IPS-15b (cell line): Measurements from ENCODE around the gene SMCO3.

ENCODE experiments used
- H3K27me3 ChIP-seq: one replicate; pipeline ENCODE4 v1.6.1; 2013; ENCODE audit warnings: low read length; ENCODE audit not compliant: control insufficient read depth, insufficient read depth
- H3K36me3 ChIP-seq: one replicate; pipeline ENCODE4 v1.6.1; 2013; ENCODE audit warnings: low read length; ENCODE audit not compliant: control insufficient read depth, insufficient read depth
- H3K4me1 ChIP-seq: one replicate; pipeline ENCODE4 v1.6.1; 2013; ENCODE audit warnings: mild to moderate bottlenecking, low read length; ENCODE audit not compliant: control insufficient read depth, insufficient read depth
- H3K4me3 ChIP-seq: one replicate; pipeline ENCODE4 v1.5.1; 2013; ENCODE audit warnings: low read depth, low read length
- H3K9ac ChIP-seq: one replicate; pipeline ENCODE4 v1.6.1; 2013; ENCODE audit warnings: low read depth, mild to moderate bottlenecking, low read length
- H3K9me3 ChIP-seq: one replicate; pipeline ENCODE4 v1.6.1; 2013; ENCODE audit warnings: mild to moderate bottlenecking, low read length; ENCODE audit not compliant: control insufficient read depth, insufficient read depth

SMCO3 gene

GRCh38 chr12:14785568-14785967, 28.4 kb downstream of the SMCO3 start:
- Histone ChIP-seq H3K9ac (no peak overlapping the region), H3K36me3 (peaks cover 19% of the 10 kb centered on the region), H3K4me1 (no peaks in the 10 kb centered on the region), H3K27me3 (no peaks in the 10 kb centered on the region), H3K4me3 (no peak overlapping the region), H3K9me3 (no peaks in the 10 kb centered on the region)

DNA sequence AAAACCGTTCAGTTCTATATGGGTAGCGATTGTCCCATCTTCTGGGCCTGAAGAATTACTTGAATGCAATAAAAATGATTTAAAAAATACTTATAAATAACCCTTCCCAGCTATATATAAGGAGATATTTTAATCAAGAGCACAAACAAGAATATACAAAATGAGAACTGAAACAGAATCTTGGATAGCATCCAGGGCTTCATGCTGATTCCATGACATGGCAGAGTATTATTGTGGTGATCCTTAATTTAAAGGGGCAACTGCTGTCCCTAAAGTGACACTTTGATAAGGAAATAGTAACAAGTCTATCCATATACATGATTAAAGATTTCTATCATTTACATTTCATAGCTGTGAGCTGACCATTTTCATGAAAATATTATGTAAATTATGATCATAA, 29.5 kb downstream of the SMCO3 start:
- Histone ChIP-seq H3K36me3 (peaks cover 11% of the 10 kb centered on the region), H3K27me3 (no peaks in the 10 kb centered on the region), H3K9me3 (no peaks in the 10 kb centered on the region), H3K4me3 (no peak overlapping the region), H3K4me1 (no peaks in the 10 kb centered on the region), H3K9ac (no peak overlapping the region)

DNA sequence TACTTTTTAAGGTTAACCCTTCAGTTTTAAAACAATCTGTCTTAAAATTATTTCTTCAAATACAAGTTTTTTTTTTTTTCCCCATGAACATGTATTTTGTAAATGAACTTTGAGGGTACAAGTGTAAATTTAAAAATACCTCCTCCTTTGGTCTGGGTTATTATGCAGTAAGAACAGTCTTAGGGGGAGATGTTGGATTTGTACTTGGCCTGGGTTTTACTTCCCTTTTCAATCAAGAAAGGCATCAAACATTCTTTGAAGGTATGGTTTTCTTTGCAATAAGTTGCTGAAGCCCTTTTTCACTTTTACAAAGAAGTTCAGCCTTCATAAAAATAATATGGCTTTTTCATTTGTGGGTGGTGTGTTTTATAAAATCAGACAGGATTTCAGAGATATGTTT, 31.2 kb downstream of the SMCO3 start:
- H3K4me3 ChIP-seq = no peak overlapping the region

GRCh38 chr12:14781563-14781962, 32.4 kb downstream of the SMCO3 start:
- no peaks in the 10 kb centered on the region for H3K9me3 ChIP-seq
- no peaks in the 10 kb centered on the region for H3K36me3 ChIP-seq
- no peak overlapping the region for H3K9ac ChIP-seq
- peaks cover 4% of the 10 kb centered on the region for H3K4me1 ChIP-seq
- H3K4me3 ChIP-seq = no peak overlapping the region
- no peaks in the 10 kb centered on the region for H3K27me3 ChIP-seq

More for the DNA sequence above, 31.2 kb downstream of the SMCO3 start:
- no peaks in the 10 kb centered on the region for H3K27me3 ChIP-seq
- H3K9ac ChIP-seq = no peak overlapping the region
- H3K36me3 ChIP-seq = peaks cover 2% of the 10 kb centered on the region
- no peaks in the 10 kb centered on the region for H3K4me1 ChIP-seq
- no peaks in the 10 kb centered on the region for H3K9me3 ChIP-seq

DNA sequence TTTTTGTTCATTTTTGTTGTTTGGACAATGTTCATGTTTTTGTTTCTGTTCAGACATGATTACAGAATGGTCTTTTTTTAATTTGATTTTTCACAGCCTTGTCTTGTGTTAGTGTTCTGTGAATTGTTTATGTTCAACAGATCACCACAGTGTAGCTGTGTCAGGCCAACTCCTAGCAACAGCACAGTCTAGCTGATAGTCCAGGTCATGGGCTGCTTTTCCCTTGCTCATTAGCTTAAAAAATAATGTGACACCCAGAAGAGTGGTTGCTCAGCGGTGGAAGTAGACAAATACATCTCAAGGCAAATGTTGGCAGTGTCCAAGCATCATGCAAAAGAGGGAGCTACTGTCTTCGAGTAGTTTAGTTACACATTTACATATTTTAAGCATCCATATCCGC, 33.1 kb downstream of the SMCO3 start:
- no peak overlapping the region for H3K4me3 ChIP-seq

DNA sequence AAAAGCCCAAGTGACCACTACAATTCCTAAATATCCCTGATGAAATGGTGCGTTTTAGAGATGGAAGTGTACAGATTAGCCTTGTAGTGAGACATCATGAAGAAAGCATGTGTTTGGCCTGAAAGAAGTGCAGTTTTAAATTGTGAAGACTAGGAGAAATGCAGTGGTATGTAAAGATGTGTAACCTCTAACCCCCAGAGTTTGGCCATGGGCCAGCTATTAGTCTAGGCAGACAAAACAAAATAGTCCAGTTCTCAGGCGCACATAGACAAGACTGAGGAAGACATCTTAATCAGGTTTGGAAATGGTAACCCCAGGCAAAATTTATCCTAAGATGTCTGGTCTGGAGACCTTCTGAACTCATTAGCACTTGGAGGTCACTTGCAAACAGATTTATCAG, 34.1 kb downstream of the SMCO3 start:
- no peaks in the 10 kb centered on the region for H3K9me3 ChIP-seq
- no peak overlapping the region for H3K4me3 ChIP-seq
- no peaks in the 10 kb centered on the region for H3K36me3 ChIP-seq
- H3K27me3 ChIP-seq = no peaks in the 10 kb centered on the region
- no peak overlapping the region for H3K9ac ChIP-seq
- H3K4me1 ChIP-seq = peaks cover 10% of the 10 kb centered on the region

More for the DNA sequence above, 33.1 kb downstream of the SMCO3 start:
- H3K4me1 ChIP-seq = peaks cover 4% of the 10 kb centered on the region
- H3K9ac ChIP-seq = no peak overlapping the region
- H3K36me3 ChIP-seq = no peaks in the 10 kb centered on the region
- H3K9me3 ChIP-seq = no peaks in the 10 kb centered on the region
- H3K27me3 ChIP-seq = no peaks in the 10 kb centered on the region

DNA sequence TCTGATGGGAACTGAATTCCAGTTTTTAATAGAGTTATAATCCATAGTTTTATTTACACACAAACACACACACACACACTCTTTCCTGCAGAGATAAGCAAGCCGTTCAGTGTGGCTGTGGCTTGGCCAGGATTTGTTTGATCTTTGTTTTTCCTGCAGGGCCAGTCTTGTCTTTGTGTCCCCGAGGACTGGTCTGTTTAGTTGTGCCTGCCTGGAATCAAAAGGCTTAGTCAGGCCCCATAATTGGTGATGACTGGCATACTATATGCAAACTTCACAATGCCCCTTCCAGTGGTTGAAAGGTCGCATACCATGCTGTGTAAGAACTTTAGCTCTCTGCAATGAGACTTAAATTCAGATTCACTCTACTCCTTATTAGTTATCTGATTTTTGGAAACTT, 36.7 kb downstream of the SMCO3 start:
- H3K9ac ChIP-seq = no peak overlapping the region
- no peaks in the 10 kb centered on the region for H3K9me3 ChIP-seq
- no peaks in the 10 kb centered on the region for H3K36me3 ChIP-seq
- no peaks in the 10 kb centered on the region for H3K27me3 ChIP-seq
- H3K4me3 ChIP-seq = no peak overlapping the region
- H3K4me1 ChIP-seq = peaks cover 10% of the 10 kb centered on the region

- Histone ChIP-seq H3K4me3 (no peak overlapping the region), H3K9ac (no peak overlapping the region), H3K36me3 (no peaks in the 10 kb centered on the region), H3K4me1 (peaks cover 15% of the 10 kb centered on the region), H3K9me3 (no peaks in the 10 kb centered on the region), H3K27me3 (no peaks in the 10 kb centered on the region)
These were observed 37.6 kb downstream of the SMCO3 start for GRCh38 chr12:14776236-14776961.

- no peak overlapping the region for H3K9ac ChIP-seq
- no peaks in the 10 kb centered on the region for H3K36me3 ChIP-seq
- H3K4me1 ChIP-seq = peaks cover 15% of the 10 kb centered on the region
- peak overlapping the region; percentile 90 for H3K4me3 ChIP-seq
- H3K9me3 ChIP-seq = no peaks in the 10 kb centered on the region
- H3K27me3 ChIP-seq = no peaks in the 10 kb centered on the region
These were observed 38.4 kb downstream of the SMCO3 start for GRCh38 chr12:14775636-14775980.

GRCh38 chr12:14774906-14775635, 38.9 kb downstream of the SMCO3 start:
- Histone ChIP-seq H3K9me3 (no peaks in the 10 kb centered on the region), H3K27me3 (no peaks in the 10 kb centered on the region), H3K9ac (peak overlapping the region; percentile 56), H3K36me3 (no peaks in the 10 kb centered on the region), H3K4me1 (peaks cover 15% of the 10 kb centered on the region), H3K4me3 (peak overlapping the region; percentile 90)

- H3K4me3 ChIP-seq = peak overlapping the region; percentile 90
- H3K27me3 ChIP-seq = no peaks in the 10 kb centered on the region
- no peaks in the 10 kb centered on the region for H3K36me3 ChIP-seq
- no peaks in the 10 kb centered on the region for H3K9me3 ChIP-seq
- H3K9ac ChIP-seq = peak overlapping the region; percentile 68
- peaks cover 15% of the 10 kb centered on the region for H3K4me1 ChIP-seq
These were observed 39.7 kb downstream of the SMCO3 start for GRCh38 chr12:14774074-14774905.
